ENCODE data around the gene HNMT. TPM values are rescaled to one million over a fixed set of nuclear protein-coding genes. Genes with fewer than 3 reads are reported as not detected.

HNMT gene
- total and polyA plus RNA-seq, 2 of the 13 experiments (the other 11 are each of a cell fraction or from before 2014, with no cell fraction given): 279 to 309 TPM

- TF ChIP-seq ZNF790 (CRISPR knock-in tag; IDR thresholded peaks at IDR 0.05; ENCODE audit: borderline replicate concordance) (no peak), ZSCAN22 (CRISPR knock-in tag; IDR thresholded peaks at IDR 0.05) (no peak), KDM5A (IDR thresholded peaks at IDR 0.05; ENCODE audit: borderline replicate concordance, low read length) (no peak; the same call in 1 of the 2 replicates), GATAD2A (CRISPR knock-in tag; IDR thresholded peaks at IDR 0.05) (peak; percentile 93), KLF6 (CRISPR knock-in tag; IDR thresholded peaks at IDR 0.05) (peak; percentile 57; the same call in 1 of the 2 replicates), EHMT2 (IDR thresholded peaks at IDR 0.05; ENCODE audit: borderline replicate concordance, low read depth, low read length) (peak; percentile 68), WIZ (CRISPR knock-in tag; IDR thresholded peaks at IDR 0.05) (no peak), IKZF5 (CRISPR knock-in tag; IDR thresholded peaks at IDR 0.05) (peak; percentile 50; the same call in 1 of the 2 replicates), ZHX1 (CRISPR knock-in tag; IDR thresholded peaks at IDR 0.05; ENCODE audit: low read depth) (no peak), FOXA1 (IDR thresholded peaks at IDR 0.05) (peak; percentile 58; the same call in 1 of the 2 replicates), FOXA1 (CRISPR knock-in tag; IDR thresholded peaks at IDR 0.05) (peak; percentile 78), ZNF124 (CRISPR knock-in tag; IDR thresholded peaks at IDR 0.05) (peak; percentile 58; the same call in 1 of the 2 replicates), ZNF549 (CRISPR knock-in tag; IDR thresholded peaks at IDR 0.05) (no peak), PAXIP1 (CRISPR knock-in tag; conservative IDR thresholded peaks at IDR 0.05) (peak; percentile 88), SNAPC2 (CRISPR knock-in tag; IDR thresholded peaks at IDR 0.05) (no peak), MXI1 (IDR thresholded peaks at IDR 0.05; ENCODE audit: borderline replicate concordance, low read depth, low read length) (no peak), TFE3 (CRISPR knock-in tag; IDR thresholded peaks at IDR 0.05) (peak; percentile 36; the same call in 1 of the 2 replicates), DR1 (CRISPR knock-in tag; IDR thresholded peaks at IDR 0.05) (no peak), REPIN1 (CRISPR knock-in tag; IDR thresholded peaks at IDR 0.05; ENCODE audit: borderline replicate concordance, low read depth) (peak; percentile 57; the same call in 1 of the 2 replicates), KLF9 (CRISPR knock-in tag; IDR thresholded peaks at IDR 0.05; ENCODE audit: low read depth) (no peak), SMYD3 (CRISPR knock-in tag; IDR thresholded peaks at IDR 0.05) (peak; percentile 58; the same call in 1 of the 2 replicates)
Measured at GRCh38 chr2:137968477-137969417, 4.5 kb downstream of the HNMT start (continued).

Data from HepG2 (cell line).